ENCODE data around the gene MOB3A. TPM values are rescaled to one million over a fixed set of nuclear protein-coding genes. Genes with fewer than 3 reads are reported as not detected.

Gene MOB3A
- total and polyA plus RNA-seq, 9 of the 15 experiments (the other 6 are each of a cell fraction or from before 2014, with no cell fraction given): 1.1 to 24.1 (median 6.0) TPM

DNA sequence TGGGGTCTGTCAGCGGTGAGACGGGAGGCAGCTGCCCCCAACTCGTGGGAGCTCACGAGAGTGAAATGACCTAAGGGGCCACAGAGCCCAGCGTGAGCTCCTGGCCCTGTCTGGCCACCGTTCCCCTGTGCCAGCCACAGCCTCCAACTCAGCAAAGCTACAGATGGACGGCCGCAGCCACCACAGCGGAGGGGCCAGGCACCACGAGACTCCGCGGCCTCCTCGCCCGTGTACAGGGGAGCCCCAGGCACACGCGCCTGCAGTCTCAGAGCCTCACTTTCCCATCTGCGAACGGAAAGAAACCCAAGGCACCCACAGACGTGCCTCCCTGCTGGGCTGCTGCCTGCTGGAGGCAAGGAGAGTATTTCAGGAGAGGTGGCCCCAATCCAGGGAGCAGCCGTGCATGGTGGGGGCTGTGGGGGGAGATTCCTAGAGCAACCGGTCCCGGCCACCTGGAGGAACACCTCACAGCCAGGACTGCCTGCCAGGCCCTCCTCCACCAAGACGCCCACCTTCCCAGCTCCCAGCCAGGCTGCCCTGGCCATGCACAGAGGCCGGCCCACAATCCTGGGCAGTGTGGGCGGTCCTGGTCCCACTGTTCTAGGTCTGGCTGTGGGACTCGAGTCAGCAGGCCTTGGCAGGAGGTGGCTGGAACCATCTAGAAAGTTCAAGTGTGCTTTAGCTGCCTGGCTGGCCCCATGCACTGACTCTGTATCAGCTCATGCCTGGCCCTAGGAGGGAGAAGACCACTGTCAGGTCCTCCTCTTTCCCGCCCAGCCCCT is 47.0 kb downstream of the MOB3A start (continued):
- TF ChIP-seq NCOA4 (IDR thresholded peaks at IDR 0.05; ENCODE audit: partially characterized antibody) (no peak), ZBTB7A (IDR thresholded peaks at IDR 0.05; ENCODE audit: borderline replicate concordance, control insufficient read depth, low read depth, low read length) (no peak), RBFOX2 (IDR thresholded peaks at IDR 0.05; ENCODE audit: low read depth, low read length) (peak; percentile 69), MAZ (CRISPR knock-in tag; conservative IDR thresholded peaks at IDR 0.05 in 1 of 2, IDR thresholded peaks at IDR 0.05 in 1 of 2) (no peak), MECOM (CRISPR knock-in tag; IDR thresholded peaks at IDR 0.05) (no peak), EZH2 (IDR thresholded peaks at IDR 0.05; ENCODE audit: borderline replicate concordance, low read depth, low read length) (no peak)
- TF ChIP-seq, protein P1, sequence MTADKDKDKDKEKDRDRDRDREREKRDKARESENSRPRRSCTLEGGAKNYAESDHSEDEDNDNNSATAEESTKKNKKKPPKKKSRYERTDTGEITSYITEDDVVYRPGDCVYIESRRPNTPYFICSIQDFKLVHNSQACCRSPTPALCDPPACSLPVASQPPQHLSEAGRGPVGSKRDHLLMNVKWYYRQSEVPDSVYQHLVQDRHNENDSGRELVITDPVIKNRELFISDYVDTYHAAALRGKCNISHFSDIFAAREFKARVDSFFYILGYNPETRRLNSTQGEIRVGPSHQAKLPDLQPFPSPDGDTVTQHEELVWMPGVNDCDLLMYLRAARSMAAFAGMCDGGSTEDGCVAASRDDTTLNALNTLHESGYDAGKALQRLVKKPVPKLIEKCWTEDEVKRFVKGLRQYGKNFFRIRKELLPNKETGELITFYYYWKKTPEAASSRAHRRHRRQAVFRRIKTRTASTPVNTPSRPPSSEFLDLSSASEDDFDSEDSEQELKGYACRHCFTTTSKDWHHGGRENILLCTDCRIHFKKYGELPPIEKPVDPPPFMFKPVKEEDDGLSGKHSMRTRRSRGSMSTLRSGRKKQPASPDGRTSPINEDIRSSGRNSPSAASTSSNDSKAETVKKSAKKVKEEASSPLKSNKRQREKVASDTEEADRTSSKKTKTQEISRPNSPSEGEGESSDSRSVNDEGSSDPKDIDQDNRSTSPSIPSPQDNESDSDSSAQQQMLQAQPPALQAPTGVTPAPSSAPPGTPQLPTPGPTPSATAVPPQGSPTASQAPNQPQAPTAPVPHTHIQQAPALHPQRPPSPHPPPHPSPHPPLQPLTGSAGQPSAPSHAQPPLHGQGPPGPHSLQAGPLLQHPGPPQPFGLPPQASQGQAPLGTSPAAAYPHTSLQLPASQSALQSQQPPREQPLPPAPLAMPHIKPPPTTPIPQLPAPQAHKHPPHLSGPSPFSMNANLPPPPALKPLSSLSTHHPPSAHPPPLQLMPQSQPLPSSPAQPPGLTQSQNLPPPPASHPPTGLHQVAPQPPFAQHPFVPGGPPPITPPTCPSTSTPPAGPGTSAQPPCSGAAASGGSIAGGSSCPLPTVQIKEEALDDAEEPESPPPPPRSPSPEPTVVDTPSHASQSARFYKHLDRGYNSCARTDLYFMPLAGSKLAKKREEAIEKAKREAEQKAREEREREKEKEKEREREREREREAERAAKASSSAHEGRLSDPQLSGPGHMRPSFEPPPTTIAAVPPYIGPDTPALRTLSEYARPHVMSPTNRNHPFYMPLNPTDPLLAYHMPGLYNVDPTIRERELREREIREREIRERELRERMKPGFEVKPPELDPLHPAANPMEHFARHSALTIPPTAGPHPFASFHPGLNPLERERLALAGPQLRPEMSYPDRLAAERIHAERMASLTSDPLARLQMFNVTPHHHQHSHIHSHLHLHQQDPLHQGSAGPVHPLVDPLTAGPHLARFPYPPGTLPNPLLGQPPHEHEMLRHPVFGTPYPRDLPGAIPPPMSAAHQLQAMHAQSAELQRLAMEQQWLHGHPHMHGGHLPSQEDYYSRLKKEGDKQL (CRISPR knock-in tag; IDR thresholded peaks at IDR 0.05; ENCODE audit: borderline replicate concordance): 0 out of 2 replicates have a peak, but pooled peaks have one; percentile 59
- TF ChIP-seq, protein P2, sequence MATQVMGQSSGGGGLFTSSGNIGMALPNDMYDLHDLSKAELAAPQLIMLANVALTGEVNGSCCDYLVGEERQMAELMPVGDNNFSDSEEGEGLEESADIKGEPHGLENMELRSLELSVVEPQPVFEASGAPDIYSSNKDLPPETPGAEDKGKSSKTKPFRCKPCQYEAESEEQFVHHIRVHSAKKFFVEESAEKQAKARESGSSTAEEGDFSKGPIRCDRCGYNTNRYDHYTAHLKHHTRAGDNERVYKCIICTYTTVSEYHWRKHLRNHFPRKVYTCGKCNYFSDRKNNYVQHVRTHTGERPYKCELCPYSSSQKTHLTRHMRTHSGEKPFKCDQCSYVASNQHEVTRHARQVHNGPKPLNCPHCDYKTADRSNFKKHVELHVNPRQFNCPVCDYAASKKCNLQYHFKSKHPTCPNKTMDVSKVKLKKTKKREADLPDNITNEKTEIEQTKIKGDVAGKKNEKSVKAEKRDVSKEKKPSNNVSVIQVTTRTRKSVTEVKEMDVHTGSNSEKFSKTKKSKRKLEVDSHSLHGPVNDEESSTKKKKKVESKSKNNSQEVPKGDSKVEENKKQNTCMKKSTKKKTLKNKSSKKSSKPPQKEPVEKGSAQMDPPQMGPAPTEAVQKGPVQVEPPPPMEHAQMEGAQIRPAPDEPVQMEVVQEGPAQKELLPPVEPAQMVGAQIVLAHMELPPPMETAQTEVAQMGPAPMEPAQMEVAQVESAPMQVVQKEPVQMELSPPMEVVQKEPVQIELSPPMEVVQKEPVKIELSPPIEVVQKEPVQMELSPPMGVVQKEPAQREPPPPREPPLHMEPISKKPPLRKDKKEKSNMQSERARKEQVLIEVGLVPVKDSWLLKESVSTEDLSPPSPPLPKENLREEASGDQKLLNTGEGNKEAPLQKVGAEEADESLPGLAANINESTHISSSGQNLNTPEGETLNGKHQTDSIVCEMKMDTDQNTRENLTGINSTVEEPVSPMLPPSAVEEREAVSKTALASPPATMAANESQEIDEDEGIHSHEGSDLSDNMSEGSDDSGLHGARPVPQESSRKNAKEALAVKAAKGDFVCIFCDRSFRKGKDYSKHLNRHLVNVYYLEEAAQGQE (IDR thresholded peaks at IDR 0.05; ENCODE audit: borderline replicate concordance): no peak
- TF ChIP-seq, protein P2 (CRISPR knock-in tag; IDR thresholded peaks at IDR 0.05; ENCODE audit: low read depth): no peak
- TF ChIP-seq, protein P3, sequence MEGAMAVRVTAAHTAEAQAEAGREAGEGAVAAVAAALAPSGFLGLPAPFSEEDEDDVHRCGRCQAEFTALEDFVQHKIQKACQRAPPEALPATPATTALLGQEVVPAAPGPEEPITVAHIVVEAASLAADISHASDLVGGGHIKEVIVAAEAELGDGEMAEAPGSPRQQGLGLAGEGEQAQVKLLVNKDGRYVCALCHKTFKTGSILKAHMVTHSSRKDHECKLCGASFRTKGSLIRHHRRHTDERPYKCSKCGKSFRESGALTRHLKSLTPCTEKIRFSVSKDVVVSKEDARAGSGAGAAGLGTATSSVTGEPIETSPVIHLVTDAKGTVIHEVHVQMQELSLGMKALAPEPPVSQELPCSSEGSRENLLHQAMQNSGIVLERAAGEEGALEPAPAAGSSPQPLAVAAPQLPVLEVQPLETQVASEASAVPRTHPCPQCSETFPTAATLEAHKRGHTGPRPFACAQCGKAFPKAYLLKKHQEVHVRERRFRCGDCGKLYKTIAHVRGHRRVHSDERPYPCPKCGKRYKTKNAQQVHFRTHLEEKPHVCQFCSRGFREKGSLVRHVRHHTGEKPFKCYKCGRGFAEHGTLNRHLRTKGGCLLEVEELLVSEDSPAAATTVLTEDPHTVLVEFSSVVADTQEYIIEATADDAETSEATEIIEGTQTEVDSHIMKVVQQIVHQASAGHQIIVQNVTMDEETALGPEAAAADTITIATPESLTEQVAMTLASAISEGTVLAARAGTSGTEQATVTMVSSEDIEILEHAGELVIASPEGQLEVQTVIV (CRISPR knock-in tag; IDR thresholded peaks at IDR 0.05; ENCODE audit: borderline replicate concordance): no peak

All from K562 (cell line).